Embryonic facial prominence (tissue), 1 donor: ENCODE measurements around the gene MGAT3.
"Not testable (repeated sequence)": the region's sequence is repeated elsewhere in the genome, so short reads cannot be mapped to it uniquely, and the experiment has no call there.

Experiments used
- DNase-seq: peaks from one replicate; pipeline ENCODE4 v3.0.0-alpha.2; 2016; ENCODE audit errors: extremely low spot score

The MGAT3 gene, protein sequence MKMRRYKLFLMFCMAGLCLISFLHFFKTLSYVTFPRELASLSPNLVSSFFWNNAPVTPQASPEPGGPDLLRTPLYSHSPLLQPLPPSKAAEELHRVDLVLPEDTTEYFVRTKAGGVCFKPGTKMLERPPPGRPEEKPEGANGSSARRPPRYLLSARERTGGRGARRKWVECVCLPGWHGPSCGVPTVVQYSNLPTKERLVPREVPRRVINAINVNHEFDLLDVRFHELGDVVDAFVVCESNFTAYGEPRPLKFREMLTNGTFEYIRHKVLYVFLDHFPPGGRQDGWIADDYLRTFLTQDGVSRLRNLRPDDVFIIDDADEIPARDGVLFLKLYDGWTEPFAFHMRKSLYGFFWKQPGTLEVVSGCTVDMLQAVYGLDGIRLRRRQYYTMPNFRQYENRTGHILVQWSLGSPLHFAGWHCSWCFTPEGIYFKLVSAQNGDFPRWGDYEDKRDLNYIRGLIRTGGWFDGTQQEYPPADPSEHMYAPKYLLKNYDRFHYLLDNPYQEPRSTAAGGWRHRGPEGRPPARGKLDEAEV

DNA sequence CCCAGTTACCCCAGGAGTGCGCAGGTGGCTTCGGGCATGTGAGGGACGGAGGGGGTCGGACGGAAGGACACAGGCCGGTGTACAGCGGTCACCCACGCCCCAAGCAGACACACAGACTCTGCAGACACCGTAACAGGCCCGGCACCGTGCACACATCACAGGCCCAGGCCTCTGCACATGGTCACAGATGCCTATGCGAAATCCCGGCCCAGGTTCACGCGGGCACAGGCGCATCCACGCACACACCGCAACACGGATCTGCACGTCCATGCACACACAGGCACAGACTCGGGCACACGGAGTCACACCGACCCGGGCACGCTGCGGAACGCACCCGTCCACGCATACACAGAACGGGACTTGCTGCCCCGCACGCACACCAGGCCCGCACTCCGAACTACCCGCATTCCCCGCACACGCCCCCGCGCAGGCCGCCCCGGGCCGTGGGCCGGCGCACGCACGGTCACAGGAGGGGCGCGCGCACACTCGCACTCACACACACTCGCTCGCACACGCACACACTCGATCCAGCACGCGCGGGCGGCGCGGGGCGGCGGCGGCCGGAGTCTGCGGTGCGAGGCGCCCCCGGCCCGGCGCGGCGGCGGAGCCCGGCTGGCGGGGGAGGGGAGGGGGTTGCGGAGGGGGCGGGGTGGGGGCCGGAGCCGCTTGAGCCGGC lies at the start of gene MGAT3:
MGAT3 (plus strand) TSS at position 491 of the 676 bp plus-strand sequence. CDS start 30,336 bp downstream, outside the sequence.
- no peak for DNase-seq

DNA sequence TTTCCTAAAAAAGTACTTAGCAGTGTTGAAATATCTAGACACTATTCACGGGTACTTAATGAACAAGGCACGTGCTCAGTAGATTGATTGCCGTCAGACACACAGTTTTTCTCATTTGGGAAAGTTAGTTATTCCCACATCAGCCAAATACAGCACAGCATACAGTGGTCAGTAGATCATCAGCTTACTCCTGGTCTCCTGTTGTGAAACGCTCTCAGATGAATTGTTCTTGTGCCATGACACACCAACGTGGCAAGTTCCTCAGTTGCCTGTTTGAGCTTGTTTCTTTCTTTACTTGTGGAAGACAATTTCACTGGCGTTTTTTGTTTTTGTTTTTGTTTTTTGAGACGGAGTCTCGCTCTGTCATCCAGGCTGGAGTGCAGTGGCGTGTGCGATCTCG lies 48.6 kb upstream of the MGAT3 start:
- no peak for DNase-seq

DNA sequence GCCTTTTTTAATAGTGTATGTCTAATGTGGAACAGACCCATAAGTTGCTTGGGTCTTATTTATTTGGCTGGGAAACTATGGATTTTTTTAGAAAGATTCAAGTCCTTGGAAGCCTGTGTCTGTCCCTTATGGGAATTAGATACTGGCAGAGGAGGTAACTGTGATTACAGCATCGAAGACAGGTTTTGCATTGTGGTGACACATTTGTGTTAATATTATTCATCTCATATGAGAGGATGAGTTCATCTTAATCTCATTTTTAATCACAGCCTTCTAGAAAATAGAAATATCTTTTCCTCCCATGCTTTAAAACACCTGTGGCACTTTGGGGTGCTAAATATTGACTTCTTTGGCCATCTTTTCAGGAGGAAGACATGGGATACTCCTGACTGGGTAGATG lies 48.0 kb upstream of the MGAT3 start:
- no peak for DNase-seq

DNA sequence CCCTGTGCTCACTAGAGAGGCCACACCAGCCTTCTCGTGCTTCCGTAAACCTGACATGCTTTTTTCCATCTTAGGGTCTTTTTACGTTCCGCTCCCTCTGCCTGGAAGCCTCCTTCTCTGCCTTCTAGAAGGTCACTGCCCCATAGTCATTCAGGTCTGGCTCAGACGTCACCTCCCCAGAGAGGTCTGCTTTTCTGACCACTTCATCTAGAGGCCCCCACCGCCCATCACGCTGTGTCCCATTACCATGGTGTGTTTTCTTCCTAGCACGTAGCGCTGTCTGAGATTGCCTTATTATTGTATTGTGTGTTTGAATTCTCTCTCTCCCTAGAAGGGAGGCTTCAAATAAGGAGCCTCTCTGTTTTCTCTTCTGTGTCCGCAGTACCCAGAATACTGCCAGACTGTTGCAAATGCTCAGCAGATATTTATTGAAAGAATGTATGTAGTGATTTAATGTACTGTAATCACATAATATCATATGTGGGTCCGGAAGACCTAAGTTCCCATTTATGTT lies 47.2 kb upstream of the MGAT3 start:
- no peak for DNase-seq

DNA sequence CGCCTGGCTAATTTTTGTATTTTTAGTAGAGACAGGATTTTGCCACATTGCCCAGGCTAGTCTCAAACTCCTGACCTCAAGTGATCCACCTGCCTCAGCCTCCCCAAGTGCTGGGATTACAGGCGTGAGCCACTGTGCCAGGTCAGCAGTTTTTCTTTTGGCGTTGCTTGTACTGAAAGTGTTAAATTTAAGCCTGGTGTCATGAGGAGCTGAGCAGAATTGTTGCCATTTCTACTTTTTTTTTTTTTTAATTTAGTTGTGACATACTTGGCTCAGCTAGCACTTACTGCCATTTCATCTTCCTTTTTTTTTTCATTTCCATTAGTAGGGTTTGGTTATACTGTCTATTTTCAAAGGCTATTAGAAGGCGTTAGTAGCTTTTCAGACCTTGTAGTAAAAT lies 46.5 kb upstream of the MGAT3 start:
- DNase-seq, result no peak

DNA sequence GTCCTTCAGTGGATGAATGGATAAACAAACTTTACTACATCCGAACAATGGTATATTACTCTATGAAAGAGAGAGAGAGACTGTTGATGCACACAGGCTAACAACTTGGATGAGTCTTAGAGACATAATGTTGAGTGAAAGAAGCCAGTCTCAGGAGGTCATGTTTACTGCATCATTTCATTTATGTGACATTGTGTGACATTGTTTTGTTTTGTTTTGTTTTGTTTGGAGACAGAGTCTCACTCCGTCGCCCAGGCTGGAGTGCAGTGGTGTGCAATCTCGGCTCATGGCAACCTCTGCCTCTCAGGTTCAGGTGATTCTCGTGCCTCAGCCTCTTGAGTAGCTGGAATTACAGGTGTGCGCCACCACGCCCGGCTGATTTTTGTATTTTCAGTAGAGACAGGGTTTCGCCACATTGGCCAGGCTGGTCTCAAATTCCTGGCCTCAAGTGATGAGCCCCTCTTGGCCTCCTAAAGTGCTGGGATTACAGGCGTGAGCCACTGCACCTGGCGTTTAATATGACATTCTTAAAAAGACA lies 44.9 kb upstream of the MGAT3 start:
- DNase-seq, result not testable (repeated sequence)

DNA sequence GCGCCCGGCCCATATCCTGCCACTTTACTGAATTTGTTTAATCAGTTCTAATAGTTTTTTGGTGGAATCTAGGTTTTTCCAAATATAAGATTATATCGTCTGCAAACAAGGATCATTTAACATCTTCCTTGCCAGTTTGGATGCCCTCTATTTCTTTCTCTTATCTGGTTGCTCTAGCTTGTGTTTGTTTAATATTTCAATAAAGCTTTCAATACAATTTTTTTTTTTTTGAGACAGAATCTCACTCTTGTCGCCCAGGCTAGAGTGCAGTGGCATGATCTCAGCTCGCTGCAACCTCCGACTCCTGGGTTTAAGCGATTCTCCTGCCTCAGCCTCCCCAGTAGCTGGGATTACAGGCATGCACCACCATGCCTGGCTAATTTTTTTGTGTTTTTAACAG lies 43.6 kb upstream of the MGAT3 start:
- not testable (repeated sequence) for DNase-seq

DNA sequence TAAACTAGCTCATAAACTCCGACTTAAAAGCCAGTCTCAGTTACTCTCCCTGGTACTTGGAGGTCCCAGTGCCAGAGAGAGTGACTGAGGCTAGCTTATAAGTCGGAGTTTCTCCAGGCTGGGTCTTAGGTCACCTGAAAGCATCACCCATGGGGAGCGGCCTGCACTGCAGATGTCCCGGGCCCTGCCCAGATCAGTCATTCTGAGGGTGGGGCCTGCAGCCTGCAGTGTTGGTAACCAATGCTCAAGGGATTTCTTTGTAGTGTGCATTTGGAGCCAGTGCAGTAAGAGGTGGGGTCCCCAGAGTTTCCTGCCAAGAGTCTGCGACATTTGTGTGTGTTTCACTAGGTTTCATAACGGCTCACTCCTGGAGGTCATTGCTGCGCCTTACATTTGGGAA lies 42.4 kb upstream of the MGAT3 start:
- DNase-seq, result no peak

DNA sequence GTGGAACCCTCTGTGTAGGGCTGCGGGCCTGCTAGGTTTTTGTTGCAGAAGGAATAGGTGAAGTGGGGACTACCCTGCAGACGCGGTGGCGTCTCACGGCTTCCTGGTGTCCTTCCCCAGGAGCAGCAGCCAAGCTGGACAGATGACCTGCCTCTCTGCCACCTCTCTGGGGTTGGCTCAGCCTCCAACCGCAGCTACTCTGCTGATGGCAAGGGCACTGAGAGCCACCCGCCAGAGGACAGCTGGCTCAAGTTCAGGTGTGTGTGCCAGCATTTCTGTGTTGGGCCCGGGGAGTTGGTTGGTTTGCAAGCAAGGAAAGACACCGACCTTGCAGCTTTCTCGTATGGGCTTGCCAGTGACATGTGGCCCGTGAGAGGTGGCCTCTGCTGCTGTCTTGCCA lies 41.9 kb upstream of the MGAT3 start:
- no peak for DNase-seq

DNA sequence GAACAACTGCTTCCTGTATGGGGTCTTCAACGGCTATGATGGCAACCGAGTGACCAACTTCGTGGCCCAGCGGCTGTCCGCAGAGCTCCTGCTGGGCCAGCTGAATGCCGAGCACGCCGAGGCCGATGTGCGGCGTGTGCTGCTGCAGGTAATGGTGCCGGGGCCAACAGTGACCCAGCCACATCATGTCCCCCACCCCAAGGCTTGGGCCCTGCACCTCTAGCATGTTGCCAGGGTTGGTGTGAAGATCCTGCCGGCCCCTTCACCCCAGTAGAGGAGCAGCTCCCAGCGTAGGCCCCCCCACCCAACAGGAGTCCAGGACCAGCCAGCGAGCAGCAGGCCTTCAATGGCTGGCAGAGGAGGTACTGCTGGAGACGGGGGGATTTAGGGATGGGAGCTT lies 41.3 kb upstream of the MGAT3 start:
- no peak for DNase-seq

DNA sequence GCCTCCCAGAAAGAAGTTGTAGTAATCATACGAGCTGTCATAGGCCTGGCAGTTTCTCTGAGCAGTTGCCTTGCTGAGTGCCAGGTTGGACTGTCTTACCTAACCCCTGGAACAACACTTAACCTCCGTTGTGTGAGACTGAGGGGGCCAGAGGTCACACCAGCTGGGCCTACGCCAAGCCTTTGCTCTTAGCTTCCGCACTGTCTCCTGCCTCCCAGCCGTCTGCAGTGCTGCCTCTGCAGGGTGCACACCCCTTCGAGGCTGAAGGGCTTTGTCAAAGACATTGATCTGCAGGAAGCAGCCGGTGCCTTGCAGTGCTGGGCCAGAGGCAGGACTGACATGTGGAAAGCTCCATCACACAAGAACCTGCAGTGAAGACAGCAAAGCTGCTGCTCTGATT lies 40.5 kb upstream of the MGAT3 start:
- DNase-seq, result no peak

DNA sequence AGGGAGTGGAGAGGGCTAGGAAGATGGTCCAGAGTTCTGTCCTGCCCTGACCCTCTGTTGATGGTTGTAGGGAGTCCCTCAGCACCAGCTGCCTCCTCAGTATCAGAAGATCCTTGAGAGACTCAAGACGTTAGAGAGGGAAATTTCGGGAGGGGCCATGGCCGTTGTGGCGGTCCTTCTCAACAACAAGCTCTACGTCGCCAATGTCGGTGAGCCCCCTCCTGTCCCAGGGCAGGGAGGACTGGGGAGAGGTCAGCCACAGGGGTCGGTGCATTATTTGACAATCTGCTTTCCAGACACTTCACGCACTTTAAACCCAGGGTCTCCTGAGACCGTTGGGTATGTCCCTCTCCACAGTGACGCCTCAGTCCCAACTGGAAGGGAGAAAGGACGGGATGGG lies 39.2 kb upstream of the MGAT3 start:
- DNase-seq, result no peak

DNA sequence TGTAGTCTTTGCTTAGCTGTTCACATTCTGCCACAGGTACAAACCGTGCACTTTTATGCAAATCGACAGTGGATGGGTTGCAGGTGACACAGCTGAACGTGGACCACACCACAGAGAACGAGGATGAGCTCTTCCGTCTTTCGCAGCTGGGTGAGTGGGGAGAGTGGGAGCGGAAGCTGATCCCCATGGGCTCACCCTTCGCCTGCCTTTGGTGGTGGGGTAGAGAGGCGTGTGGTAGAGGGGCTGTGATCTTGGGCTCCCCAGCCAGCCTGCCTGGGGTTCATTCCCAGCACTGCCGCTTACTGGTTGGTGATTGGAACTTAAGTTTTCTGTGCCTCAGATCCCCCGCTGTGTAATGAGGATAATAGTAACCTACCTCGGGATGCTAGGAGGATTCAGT lies 38.1 kb upstream of the MGAT3 start:
- no peak for DNase-seq

DNA sequence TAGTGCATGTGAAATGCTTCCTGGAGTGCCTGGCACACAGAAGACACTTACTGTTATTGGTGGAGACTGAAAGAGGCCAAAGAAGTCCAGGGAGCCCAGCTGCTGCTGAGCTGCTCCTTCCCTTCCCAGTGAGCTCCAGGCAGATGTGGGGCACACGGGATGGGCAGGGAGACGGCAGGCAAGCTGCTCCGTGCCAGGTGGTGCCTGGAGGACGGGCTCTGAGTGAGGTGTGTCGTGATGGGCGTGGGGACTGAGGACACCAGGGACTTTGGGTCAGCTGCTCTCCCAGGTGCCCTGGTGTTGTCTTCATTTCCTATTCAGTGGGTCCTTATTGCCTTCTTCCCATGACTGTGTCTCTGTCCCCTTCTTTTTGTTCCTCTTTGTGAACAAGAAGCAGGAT lies 37.7 kb upstream of the MGAT3 start:
- DNase-seq, result no peak

DNA sequence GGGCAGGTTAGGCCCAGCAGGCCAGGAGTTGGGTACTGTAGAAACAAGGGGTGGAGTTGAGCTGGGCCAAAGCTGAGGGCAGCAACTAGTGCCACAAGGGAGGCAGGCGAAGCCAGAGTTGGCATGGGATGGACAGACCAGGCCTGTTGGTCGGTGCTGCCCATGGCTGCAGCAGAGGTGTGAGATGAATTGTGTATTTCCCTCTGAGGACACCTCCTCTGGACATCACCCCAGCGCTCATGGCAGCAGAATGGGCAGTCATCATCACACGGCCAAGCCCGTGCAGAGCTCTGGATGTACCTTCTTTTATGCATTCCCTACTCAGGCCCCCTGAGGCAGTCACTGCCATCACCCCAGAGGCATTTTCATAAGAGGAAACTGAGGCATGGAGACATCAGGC lies 36.9 kb upstream of the MGAT3 start:
- no peak for DNase-seq

DNA sequence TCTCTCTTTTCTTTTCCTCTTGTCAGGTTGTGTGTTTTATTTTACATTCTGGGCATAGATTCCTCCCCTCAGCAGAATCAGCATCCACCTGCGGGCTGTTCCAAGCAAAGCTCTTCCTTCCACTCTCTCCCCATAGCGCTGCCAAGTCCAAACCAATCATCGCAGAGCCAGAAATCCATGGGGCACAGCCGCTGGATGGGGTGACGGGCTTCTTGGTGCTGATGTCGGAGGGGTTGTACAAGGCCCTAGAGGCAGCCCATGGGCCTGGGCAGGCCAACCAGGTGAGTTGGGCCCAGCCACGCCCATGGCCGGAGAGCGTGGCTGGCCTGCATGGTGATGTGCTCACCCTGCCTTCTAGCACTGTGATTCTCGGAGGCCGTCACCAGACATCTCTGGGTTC lies 35.1 kb upstream of the MGAT3 start:
- DNase-seq, result no peak

DNA sequence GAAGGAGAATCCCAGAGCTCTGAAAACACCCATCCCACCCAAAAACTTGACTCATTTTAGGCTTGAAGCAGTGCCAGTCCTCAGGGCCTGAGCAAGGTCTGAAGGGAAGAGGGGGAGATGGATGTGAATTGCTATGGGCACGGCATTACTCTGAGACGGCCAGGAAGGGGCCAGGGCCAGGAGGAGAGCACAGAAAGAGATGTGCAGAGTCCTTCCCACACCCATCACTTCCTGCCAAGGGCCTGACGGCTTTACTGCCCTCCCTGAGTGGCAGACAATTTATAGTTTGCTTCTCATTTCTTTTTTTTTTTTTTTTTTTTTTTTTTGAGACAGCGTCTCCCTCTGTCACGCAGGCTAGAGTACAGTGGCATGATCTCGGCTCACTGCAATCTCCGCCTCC lies 34.7 kb upstream of the MGAT3 start:
- no peak for DNase-seq

DNA sequence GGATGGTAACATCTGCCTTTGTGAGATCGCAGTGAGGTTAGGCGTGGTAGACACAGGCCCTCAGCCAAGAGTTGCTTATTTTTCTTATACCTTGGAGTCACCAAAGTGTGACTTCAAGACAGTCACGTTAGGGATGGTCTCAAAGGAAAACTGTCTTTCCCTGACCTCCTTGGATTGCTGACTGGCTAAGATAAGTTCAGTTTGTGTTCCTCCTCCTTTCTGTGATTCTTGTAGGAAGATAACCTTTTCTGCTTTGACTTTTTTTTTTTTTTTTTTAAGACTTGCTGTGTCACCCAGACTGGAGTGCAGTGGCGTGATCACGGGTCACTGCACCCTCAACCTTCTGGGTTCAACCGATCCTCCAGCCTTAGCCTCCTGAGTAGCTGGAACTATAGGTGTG lies 34.1 kb upstream of the MGAT3 start:
- DNase-seq, result no peak

DNA sequence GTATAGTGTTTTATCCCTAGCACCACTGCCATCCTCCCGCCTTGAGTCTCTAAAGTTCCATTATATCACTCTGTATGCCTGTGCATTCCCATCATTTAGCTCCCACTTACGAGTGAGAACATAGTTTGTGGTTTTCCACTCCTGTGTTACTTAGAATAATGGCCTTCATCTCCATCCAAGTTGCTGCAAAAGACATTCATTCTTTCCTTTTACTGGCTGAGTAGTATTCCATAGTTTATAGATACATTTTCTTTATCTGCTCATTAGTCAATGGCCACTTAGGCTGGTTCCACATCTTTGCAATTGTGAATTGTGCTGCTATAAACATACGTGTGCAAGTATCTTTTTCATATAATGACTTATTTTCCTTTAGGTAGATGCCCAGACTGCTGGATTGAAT lies 32.8 kb upstream of the MGAT3 start:
- no peak for DNase-seq

DNA sequence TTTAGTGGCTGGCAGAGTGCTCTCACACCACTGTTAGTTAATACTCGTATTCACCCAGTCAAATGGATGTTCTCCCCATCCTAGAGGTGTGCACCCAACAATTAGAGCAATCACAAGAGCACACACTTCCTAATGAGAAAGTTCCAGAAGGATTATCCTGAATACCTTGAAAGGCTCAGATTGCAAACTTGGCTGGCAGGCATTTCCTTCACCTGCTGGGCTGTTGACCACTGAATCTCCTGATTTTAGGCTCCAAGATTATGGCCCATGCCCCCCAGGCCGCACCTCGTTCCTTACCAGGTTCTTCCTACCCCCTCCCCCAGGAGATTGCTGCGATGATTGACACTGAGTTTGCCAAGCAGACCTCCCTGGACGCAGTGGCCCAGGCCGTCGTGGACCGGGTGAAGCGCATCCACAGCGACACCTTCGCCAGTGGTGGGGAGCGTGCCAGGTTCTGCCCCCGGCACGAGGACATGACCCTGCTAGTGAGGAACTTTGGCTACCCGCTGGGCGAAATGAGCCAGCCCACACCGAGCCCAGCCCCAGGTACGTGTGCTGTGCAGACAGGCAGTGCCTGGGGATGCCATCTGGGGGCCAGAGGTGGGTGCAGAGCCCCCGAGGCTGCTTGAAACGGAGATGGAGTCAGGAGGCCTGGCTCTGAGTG lies 30.3 kb upstream of the MGAT3 start:
- no peak for DNase-seq

DNA sequence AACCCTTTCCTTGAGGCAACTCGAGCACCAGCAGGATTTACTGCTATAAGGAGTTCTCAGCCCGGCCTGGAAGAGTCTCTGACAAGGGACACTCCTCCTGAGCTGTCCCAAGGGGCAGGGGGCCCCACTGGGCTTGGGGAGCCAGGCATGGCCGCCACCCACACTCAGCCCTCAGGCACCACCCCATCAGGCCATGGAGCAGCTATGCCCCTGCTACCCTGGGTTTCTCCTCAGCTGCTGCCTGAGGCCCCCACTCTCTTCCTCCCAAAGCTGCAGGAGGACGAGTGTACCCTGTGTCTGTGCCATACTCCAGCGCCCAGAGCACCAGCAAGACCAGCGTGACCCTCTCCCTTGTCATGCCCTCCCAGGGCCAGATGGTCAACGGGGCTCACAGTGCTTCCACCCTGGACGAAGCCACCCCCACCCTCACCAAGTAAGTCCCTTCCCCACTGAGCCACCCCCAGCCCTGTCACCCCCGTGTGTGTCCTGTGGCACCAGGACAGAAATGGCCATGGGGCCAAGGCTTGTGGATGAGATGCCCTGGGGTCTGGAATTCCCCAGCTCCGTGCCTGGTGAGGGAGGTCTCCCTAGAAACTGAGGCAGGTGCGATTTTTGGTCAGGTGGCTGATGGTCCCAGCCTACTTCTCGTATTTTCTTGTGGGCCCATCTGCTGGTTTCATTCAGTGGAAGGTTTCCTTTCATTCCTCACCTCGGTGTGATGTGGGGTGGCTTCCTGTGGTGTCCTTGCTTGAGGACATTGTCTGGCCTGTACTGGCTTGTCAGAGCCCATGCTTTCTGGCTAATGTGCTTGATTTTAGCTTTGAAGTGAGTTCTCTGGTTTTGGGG lies 28.8 kb upstream of the MGAT3 start:
- no peak for DNase-seq
